Activated CD4-positive, alpha-beta memory T cell treated with anti-CD3 and anti-CD28 coated beads, Interleukin-2, amount 10 ng/mL, durations not matched to agents 7 days and 5 days (primary cell): ENCODE measurements around the gene PLEKHG4. TPM values are rescaled to one million over a fixed set of nuclear protein-coding genes. Genes with fewer than 3 reads are reported as not detected.

Source experiments
- CTCF ChIA-PET: fragments of 350-600 bp; sonication (Branson Sonifier 250); formaldehyde crosslinking; loops from one replicate; lab custom pipeline; 2021; ENCODE audit warnings: antibody characterized with exemption, inconsistent platforms; lab: Charles Lee
- POLR2A ChIA-PET: fragments of 350-600 bp; sonication (Branson Sonifier 250); formaldehyde crosslinking; loops from one replicate; lab custom pipeline; 2021; ENCODE audit warnings: antibody characterized with exemption; lab: Charles Lee
- DNase-seq: peaks from one replicate; pipeline ENCODE4 v3.0.0-alpha.2; 2020
- H3K27ac Mint-ChIP-seq: one replicate; pipeline ENCODE4 v1.8.0; 2021; ENCODE audit warnings: mild to moderate bottlenecking, mixed read lengths
- H3K27me3 Mint-ChIP-seq: one replicate; pipeline ENCODE4 v1.8.0; 2021; ENCODE audit warnings: mixed read lengths
- H3K36me3 Mint-ChIP-seq: one replicate; pipeline ENCODE4 v1.8.0; 2021; ENCODE audit warnings: low read depth, mixed read lengths
- H3K4me1 Mint-ChIP-seq: one replicate; pipeline ENCODE4 v1.8.0; 2021; ENCODE audit warnings: mixed read lengths
- H3K4me3 Mint-ChIP-seq: one replicate; pipeline ENCODE4 v1.8.0; 2021; ENCODE audit warnings: mild to moderate bottlenecking, mixed read lengths
- H3K9me3 Mint-ChIP-seq: one replicate; pipeline ENCODE4 v1.8.0; 2021; ENCODE audit warnings: mixed read lengths
- total RNA-seq, 2 experiments: library from RNA; stranded (reverse); gene quantifications; one replicate each; pipeline ENCODE4 v1.2.3, GENCODE V29; 2021

The PLEKHG4 gene
- total RNA-seq, 2 experiments from 2014 or later: 9.2 to 10.9 TPM

DNA sequence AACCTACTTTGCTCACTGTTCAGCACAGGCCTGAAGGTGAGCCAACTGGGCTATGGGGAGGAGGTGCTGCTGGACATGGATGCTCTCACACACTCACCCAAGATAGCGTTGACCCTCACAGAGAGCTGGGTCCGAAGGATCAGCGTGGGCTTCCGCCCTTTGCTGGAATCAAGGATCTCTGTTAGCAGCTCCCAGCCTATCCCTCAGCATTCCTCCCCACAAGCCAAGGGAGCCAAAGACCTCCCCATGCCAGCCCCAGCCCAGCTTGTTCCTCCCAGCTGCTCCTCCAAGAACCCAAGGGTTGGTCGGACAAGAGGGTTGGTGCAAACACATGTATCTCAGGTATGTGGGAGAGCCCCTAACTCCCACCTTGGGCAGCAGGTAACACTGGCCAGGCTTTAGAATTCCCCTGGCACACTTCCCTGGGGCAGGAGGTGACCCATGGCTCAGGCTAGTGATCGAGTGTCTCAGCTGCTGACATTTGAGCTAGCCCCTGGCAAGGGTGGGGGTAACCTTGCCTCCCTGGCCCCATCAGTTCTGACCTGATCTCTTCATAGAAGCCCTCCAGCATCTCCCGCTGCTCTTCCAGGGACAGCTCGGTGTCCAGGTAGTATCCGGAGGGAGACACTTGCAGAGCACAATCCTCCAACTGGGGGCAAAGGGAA is 40.4 kb upstream of the PLEKHG4 start:
- ChIA-PET CTCF (interaction anchor here (0.8 to 1.2 kb wide), 5 partner anchors 9 to 42 kb away, joined by 3 to 5 read pairs (median 3); partner anchors contain the start of genes FHOD1 and TMEM208), POLR2A (interaction anchor here (0.8 to 15.4 kb wide), 3 partner anchors 7 to 242 kb away, joined by 3 to 187 read pairs (median 97); partner anchors contain the start of genes ATP6V0D1, FHOD1, SLC9A5 and TMEM208)
- Mint-ChIP-seq H3K9me3 (no peaks in the 10 kb centered on the region), H3K27ac (peak overlapping the region; percentile 54), H3K36me3 (peaks cover 50% of the 10 kb centered on the region), H3K27me3 (no peaks in the 10 kb centered on the region), H3K4me1 (peaks cover 61% of the 10 kb centered on the region), H3K4me3 (no peak overlapping the region)
- DNase-seq: no peak

DNA sequence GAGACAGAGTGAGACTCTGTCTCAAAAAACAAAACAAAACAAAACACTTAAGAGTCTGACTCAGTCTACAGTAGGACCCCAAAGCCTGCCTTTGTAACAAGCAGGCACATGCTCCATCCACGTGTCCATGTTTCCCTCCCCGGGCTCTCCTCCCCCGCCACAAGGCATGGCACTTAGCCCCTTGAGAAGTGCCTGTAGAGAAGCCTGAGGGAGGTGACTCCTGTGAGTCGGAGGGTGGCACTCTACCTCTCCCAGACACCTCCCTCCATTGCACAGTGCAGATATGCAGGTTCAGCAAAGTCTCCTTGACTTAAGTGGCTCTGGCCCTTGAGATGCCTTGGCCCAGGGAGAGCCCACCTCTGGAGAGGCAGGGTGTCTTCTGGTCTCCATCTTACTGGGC is 38.8 kb upstream of the PLEKHG4 start:
- Mint-ChIP-seq H3K27ac (peak overlapping the region; percentile 14), H3K4me1 (peaks cover 75% of the 10 kb centered on the region), H3K4me3 (no peak overlapping the region), H3K27me3 (no peaks in the 10 kb centered on the region), H3K9me3 (no peaks in the 10 kb centered on the region), H3K36me3 (peaks cover 47% of the 10 kb centered on the region)
- DNase-seq: no peak
- POLR2A ChIA-PET: interaction anchor here (15.4 kb wide), 1 partner anchor 14 kb away, joined by 187 read pairs; the partner anchor contains the start of gene TMEM208
- CTCF ChIA-PET: no interaction called here

DNA sequence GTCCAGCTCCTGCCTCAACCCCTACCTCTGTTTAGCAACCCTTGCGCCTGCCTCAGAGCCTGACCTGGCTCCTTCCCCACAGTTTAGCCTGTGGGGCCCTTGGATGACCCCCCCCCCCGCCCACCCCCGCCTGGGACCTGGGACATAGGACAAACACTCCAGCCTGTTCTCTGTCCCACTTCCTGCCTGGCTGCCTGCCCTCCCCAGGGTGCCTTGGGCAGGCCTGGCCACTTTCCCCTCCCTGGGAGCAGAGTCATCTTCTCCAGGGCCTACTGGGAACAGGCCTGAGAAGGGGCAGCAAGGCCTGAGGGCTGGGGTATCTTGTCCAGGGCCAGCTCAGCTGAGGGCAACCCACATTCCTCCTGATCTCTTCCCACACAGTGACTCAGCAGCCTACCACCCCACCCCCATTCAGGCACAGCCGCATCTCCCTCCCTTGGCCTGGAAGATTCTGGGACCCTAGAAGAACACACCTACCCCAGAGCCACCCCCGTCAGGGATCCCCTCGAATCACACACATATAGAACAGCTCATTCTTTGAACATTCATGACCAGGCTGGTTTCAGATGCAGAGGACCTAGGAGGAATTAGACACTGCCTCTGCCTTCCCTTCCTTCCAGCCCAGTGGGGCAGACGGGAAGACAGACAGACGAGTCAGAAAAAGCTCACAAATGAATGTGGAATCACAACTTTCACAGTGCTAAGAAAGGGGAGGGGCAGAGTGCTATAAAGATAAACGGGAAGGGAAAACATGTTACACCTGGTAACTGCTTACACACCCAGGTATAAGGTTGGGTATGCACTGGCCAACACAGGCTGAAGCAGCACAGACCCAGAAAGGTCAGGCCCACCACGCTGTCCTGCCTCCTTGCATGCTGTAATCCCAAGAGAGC is 38.1 kb upstream of the PLEKHG4 start:
- ChIA-PET POLR2A (interaction anchor here (15.4 kb wide), 1 partner anchor 15 kb away, joined by 187 read pairs; the partner anchor contains the start of gene TMEM208), CTCF (interaction anchor here (0.6 kb wide), 1 partner anchor 271 kb away, joined by 4 read pairs; no protein-coding TSS in a partner anchor)
- Mint-ChIP-seq H3K36me3 (peaks cover 39% of the 10 kb centered on the region), H3K4me1 (peaks cover 71% of the 10 kb centered on the region), H3K27ac (peak overlapping the region; percentile 38), H3K4me3 (no peak overlapping the region), H3K9me3 (no peaks in the 10 kb centered on the region), H3K27me3 (no peaks in the 10 kb centered on the region)
- no peak for DNase-seq

DNA sequence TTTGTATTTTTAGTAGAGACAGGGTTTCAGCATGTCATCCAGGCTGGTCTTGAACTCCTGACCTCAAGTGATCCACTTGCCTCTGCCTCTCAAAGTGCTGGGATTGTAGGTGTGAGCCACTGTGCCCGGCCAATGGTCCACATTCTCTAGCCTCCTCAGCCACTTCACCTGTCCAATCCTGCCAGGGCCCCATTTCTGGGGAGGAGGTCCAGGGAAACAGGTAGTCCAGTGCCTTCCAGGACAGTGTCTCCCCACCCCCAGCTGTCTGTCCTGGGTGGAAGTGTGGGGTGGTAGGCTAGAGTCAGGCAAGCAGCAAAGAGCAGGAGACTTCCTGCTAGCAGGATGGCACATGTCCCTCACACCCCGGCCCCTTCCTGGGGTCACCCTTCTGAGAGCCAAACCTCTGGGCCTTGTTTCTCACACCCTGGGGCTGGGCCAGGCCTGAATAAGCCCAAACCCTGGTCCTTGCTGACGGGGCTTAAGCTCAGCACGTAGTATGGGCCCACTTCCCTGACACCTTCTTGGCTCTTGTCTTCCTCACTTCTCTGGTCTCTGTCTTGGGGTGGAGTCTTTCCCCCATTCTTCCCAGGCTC is 37.1 kb upstream of the PLEKHG4 start:
- H3K4me3 Mint-ChIP-seq: no peak overlapping the region
- H3K27ac Mint-ChIP-seq: peak overlapping the region; percentile 23
- H3K36me3 Mint-ChIP-seq: peaks cover 31% of the 10 kb centered on the region
- ChIA-PET POLR2A (interaction anchor here (15.4 kb wide), 1 partner anchor 16 kb away, joined by 187 read pairs; the partner anchor contains the start of gene TMEM208), CTCF (interaction anchor here (1.3 to 1.4 kb wide), 2 partner anchors 50 to 281 kb away, joined by 3 read pairs; partner anchors contain the start of gene CES3)
- H3K9me3 Mint-ChIP-seq: no peaks in the 10 kb centered on the region
- no peaks in the 10 kb centered on the region for H3K27me3 Mint-ChIP-seq
- no peak for DNase-seq
- H3K4me1 Mint-ChIP-seq: peaks cover 63% of the 10 kb centered on the region

DNA sequence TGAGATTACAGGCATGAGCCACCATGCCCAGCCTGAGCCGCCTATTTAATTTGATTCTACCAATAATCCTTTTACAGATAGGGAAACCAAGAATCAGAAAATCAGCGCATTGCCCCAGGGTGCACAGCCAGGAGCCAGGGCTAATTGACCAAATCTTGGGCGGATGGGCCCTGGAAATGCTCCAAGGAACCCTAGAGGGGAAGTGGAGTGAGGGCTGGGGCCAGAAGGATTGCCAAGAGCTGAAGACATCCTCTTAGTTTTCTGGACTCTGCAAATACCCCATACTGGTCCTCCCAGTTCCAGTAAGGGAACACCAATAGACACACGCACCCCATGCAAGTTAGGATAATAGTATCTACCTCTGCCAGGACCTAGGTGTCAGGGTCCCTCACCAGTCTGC is 35.9 kb upstream of the PLEKHG4 start:
- H3K27me3 Mint-ChIP-seq: peaks cover 5% of the 10 kb centered on the region
- ChIA-PET POLR2A (interaction anchor here (1.1 to 15.4 kb wide), 7 partner anchors 9 to 230 kb away, joined by 3 to 187 read pairs (median 9); partner anchors contain the start of genes E2F4 and TMEM208), CTCF (interaction anchor here (1.4 to 5.0 kb wide), 5 partner anchors 18 to 238 kb away, joined by 3 to 58 read pairs (median 6); partner anchors contain the start of genes ATP6V0D1, ELMO3 and TMEM208)
- peaks cover 19% of the 10 kb centered on the region for H3K36me3 Mint-ChIP-seq
- peaks cover 61% of the 10 kb centered on the region for H3K4me1 Mint-ChIP-seq
- H3K9me3 Mint-ChIP-seq: no peaks in the 10 kb centered on the region
- no peak for DNase-seq
- H3K27ac Mint-ChIP-seq: peak overlapping the region; percentile 98
- H3K4me3 Mint-ChIP-seq: peak overlapping the region; percentile 8

DNA sequence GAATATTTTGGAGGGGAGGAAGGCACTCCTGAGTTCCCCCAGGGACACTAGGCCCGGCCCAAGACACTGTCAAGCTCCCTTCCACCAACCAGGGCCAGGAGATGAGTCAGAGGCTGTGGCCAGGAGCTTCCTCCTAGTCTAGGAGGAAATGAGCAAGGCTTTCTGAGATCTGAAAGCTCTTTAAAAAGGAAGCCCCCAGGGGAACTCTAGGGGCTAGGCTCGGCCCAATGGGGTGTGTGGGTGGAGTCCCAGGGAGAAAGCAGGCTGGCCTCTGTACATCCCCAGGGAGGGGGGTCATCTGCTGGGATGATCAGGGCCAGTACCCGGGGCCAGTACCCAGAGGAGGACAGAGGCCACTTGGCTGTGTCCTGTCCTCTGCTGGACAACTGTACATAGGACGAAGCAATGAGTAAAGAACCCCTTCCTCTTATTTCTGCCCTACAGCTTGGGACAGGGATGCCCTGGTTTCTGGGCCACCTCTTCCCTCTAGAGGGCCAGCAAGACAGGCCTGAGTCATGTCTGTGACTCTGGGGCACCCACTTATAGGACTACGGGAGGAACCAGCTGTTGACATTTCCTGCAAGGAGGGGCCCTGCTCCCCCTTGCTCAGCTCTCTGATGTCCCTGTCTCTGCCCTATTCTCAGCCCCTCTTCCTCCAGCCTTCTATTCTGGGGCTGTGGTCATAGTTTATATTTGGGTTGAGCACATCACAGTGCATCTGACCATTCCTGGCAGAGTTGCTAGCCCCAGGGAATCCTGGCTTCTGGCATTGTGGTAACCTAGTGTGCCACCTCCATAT is 34.7 kb upstream of the PLEKHG4 start:
- CTCF ChIA-PET: interaction anchor here (0.5 to 5.0 kb wide), 11 partner anchors 9 to 350 kb away, joined by 3 to 58 read pairs (median 5); partner anchors contain the start of genes ATP6V0D1, ELMO3, MATCAP1 and TMEM208
- Mint-ChIP-seq H3K4me3 (peak overlapping the region; percentile 85), H3K9me3 (no peaks in the 10 kb centered on the region), H3K4me1 (peaks cover 66% of the 10 kb centered on the region), H3K27ac (peak overlapping the region; percentile 98), H3K36me3 (peaks cover 12% of the 10 kb centered on the region), H3K27me3 (peaks cover 9% of the 10 kb centered on the region)
- peak; percentile 87 for DNase-seq
- POLR2A ChIA-PET: interaction anchor here (0.6 to 15.4 kb wide), 18 partner anchors 10 to 691 kb away, joined by 3 to 187 read pairs (median 4); partner anchors contain the start of genes E2F4, FBXL8, MATCAP1 and PHAF1

DNA sequence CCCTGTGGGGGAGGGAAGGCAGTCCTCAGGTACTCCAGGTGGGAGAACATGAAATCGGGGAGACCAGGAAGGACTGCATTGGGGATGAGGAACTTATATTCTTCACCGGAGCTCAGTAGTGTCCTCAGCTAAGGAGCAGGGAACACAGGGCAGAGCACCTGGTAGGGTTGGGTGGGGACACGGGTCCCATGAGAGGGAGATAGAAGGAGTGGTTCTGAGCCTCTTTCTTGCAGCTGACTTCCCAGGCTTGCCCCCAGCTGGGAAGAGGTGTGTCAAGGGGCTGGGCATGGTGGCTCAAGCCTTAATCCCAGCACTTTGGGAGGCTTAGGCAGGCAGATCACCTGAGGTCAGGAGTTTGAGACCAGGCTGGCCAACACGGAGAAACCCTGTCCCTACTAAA is 34.1 kb upstream of the PLEKHG4 start:
- CTCF ChIA-PET: interaction anchor here (0.5 to 5.0 kb wide), 5 partner anchors 19 to 183 kb away, joined by 3 to 58 read pairs (median 3); partner anchors contain the start of genes MATCAP1 and TMEM208
- Mint-ChIP-seq H3K9me3 (no peaks in the 10 kb centered on the region), H3K4me1 (peaks cover 68% of the 10 kb centered on the region), H3K27ac (peak overlapping the region; percentile 98), H3K36me3 (peaks cover 11% of the 10 kb centered on the region), H3K27me3 (peaks cover 15% of the 10 kb centered on the region), H3K4me3 (peak overlapping the region; percentile 85)
- DNase-seq: no peak
- POLR2A ChIA-PET: interaction anchor here (0.6 to 15.4 kb wide), 12 partner anchors 10 to 217 kb away, joined by 3 to 187 read pairs (median 4); partner anchors contain the start of genes E2F4, FBXL8, MATCAP1 and PHAF1

DNA sequence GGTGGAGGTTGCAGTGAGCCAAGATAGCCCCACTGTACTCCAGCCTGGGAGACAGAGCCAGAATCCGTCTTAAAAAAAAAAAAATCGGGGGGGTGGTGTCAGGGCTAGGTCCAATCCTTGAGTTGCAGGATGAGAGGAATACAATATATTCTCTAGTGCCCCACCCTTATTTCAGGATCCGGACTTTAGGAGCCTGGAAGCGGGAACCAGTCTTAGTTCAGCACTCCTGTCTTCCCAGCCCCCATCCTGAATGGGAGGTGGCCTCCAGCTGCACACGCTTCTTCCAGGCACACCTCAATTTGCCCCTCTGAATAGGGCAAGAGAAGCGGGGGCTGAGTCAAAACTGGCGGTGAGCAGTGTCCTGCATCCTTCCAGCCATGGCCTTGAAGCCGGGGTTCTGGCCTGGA is 33.7 kb upstream of the PLEKHG4 start:
- H3K9me3 Mint-ChIP-seq: no peaks in the 10 kb centered on the region
- H3K27ac Mint-ChIP-seq: peak overlapping the region; percentile 98
- ChIA-PET CTCF (interaction anchor here (1.4 to 5.0 kb wide), 3 partner anchors 15 to 53 kb away, joined by 3 to 58 read pairs (median 5); partner anchors contain the start of genes E2F4 and TMEM208), POLR2A (interaction anchor here (1.0 to 15.4 kb wide), 10 partner anchors 11 to 690 kb away, joined by 3 to 187 read pairs (median 4); partner anchors contain the start of genes E2F4, PSMB10 and TMEM208)
- peak overlapping the region; percentile 85 for H3K4me3 Mint-ChIP-seq
- peaks cover 17% of the 10 kb centered on the region for H3K27me3 Mint-ChIP-seq
- H3K36me3 Mint-ChIP-seq: peaks cover 11% of the 10 kb centered on the region
- no peak for DNase-seq
- H3K4me1 Mint-ChIP-seq: peaks cover 66% of the 10 kb centered on the region

DNA sequence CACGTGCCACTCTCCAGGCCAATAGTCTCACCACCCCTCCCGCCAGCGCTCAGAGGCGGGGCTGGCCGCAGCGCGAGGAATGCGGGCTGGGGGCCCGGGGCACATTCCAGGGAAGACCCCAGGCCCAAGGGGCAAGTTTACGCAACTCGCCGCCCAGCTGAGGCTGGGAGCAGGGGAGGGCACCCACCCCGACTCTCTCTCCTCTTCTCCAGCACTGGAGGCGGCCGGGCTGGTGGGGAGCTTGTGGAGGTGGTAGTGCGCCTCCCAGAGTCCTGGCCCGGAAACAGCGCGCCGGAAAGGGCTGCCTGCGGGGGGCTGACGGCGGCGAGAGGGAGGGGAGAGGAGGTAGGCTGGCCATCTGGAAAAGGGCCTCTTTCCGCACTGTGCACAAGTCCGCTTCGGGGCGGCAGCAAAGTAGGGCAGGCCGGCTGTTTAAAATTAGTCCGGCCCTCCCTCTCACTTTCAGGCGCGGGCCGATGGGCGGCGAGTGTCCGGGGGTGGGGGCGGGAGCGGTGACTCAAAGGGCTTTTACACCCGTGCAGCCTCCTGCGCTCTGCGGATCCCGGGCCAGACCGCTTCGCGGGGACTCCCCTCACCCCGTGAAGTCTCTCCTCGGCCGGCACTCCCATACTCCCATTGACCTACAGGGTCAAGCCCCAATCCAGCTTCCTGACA is 33.1 kb upstream of the PLEKHG4 start:
- H3K4me1 Mint-ChIP-seq: peaks cover 63% of the 10 kb centered on the region
- POLR2A ChIA-PET: interaction anchor here (0.7 to 15.4 kb wide), 11 partner anchors 11 to 690 kb away, joined by 3 to 187 read pairs (median 3); partner anchors contain the start of genes E2F4, PSMB10 and TMEM208
- peaks cover 17% of the 10 kb centered on the region for H3K27me3 Mint-ChIP-seq
- H3K9me3 Mint-ChIP-seq: no peaks in the 10 kb centered on the region
- H3K27ac Mint-ChIP-seq: peak overlapping the region; percentile 86
- peak; percentile 61 for DNase-seq
- peak overlapping the region; percentile 85 for H3K4me3 Mint-ChIP-seq
- peaks cover 10% of the 10 kb centered on the region for H3K36me3 Mint-ChIP-seq
- CTCF ChIA-PET: interaction anchor here (0.6 to 5.0 kb wide), 5 partner anchors 14 to 618 kb away, joined by 3 to 58 read pairs (median 5); partner anchors contain the start of genes E2F4, PLEKHG4 and TMEM208

DNA sequence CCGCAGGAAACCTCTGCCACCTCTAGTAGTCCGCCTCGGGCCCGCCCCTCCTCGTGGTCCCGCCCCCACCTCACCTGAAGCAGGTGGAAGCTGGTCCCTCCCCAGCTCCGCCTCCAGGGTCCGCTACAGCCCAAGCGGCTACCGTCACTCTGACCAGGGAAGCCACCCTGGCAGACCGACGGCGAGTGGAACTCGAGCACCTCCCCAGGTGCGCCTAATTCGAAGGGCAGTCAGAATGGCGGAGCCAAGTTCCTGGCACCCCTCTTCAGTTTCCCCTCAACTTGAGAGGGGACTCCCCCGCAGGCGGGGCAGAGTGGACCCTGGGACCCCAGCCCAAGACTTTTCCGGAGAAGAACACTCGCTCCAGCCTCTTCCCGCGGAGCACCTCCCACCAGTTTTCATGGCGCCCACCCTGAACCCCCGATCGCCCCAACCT is 32.6 kb upstream of the PLEKHG4 start:
- DNase-seq: no peak
- ChIA-PET CTCF (interaction anchor here (0.6 to 5.0 kb wide), 11 partner anchors 10 to 617 kb away, joined by 3 to 58 read pairs (median 3); partner anchors contain the start of genes E2F4, PLEKHG4 and TMEM208), POLR2A (interaction anchor here (0.7 to 15.4 kb wide), 12 partner anchors 11 to 689 kb away, joined by 3 to 187 read pairs (median 4); partner anchors contain the start of genes ATP6V0D1, E2F4, PSMB10 and TMEM208)
- Mint-ChIP-seq H3K27ac (peak overlapping the region; percentile 86), H3K4me1 (peaks cover 58% of the 10 kb centered on the region), H3K9me3 (no peaks in the 10 kb centered on the region), H3K4me3 (peak overlapping the region; percentile 85), H3K36me3 (peaks cover 6% of the 10 kb centered on the region), H3K27me3 (peaks cover 17% of the 10 kb centered on the region)
